Measurements from ENCODE around the gene PLAAT5. TPM values are rescaled to one million over a fixed set of nuclear protein-coding genes. Genes with fewer than 3 reads are reported as not detected.
"Not testable (repeated sequence)": the region's sequence is repeated elsewhere in the genome, so short reads cannot be mapped to it uniquely, and the experiment has no call there.

PLAAT5 gene
- total RNA-seq, 1 experiment from 2014 or later: 8.5 TPM

GRCh38 chr11:63530021-63530420 lies 39.1 kb upstream of the PLAAT5 start:
- H3K56ac ChIP-seq (ENCODE audit: insufficient read length, low read depth, low read length): peak overlapping the region; percentile 47
- no peaks in the 10 kb centered on the region for H3K79me2 ChIP-seq (ENCODE audit: insufficient read depth, low read length)
- no peaks in the 10 kb centered on the region for H3K27me3 ChIP-seq (ENCODE audit: insufficient read depth, low read length)
- H2BK20ac ChIP-seq (ENCODE audit: low read depth, low read length, poor library complexity, severe bottlenecking): peak overlapping the region; percentile 97
- H3K4me1 Mint-ChIP-seq: peaks cover 60 to 64% of the 10 kb centered on the region in 2 experiments
- no peak overlapping the region for H4K8ac ChIP-seq (replicated peaks; ENCODE audit: insufficient read length, low read depth, low read length)
- H3K79me1 ChIP-seq (ENCODE audit: insufficient read depth, low read depth, low read length, poor library complexity, severe bottlenecking): no peaks in the 10 kb centered on the region
- H3K36me3 Mint-ChIP-seq (ENCODE audit: insufficient read depth in 1 of 3, low read depth in 3 of 3): peaks cover 3 to 10% (median 6%) of the 10 kb centered on the region in 3 experiments
- peak; percentile 43 for DNase-seq
- H3K23me2 ChIP-seq (ENCODE audit: insufficient read length, low read depth, low read length, poor library complexity, severe bottlenecking): no peaks in the 10 kb centered on the region
- TF ChIP-seq, protein P1, sequence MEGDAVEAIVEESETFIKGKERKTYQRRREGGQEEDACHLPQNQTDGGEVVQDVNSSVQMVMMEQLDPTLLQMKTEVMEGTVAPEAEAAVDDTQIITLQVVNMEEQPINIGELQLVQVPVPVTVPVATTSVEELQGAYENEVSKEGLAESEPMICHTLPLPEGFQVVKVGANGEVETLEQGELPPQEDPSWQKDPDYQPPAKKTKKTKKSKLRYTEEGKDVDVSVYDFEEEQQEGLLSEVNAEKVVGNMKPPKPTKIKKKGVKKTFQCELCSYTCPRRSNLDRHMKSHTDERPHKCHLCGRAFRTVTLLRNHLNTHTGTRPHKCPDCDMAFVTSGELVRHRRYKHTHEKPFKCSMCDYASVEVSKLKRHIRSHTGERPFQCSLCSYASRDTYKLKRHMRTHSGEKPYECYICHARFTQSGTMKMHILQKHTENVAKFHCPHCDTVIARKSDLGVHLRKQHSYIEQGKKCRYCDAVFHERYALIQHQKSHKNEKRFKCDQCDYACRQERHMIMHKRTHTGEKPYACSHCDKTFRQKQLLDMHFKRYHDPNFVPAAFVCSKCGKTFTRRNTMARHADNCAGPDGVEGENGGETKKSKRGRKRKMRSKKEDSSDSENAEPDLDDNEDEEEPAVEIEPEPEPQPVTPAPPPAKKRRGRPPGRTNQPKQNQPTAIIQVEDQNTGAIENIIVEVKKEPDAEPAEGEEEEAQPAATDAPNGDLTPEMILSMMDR (conservative IDR thresholded peaks at IDR 0.05): no peak
- peak overlapping the region; percentile 88 for H3K27ac ChIP-seq (ENCODE audit: insufficient read length, low read depth, low read length)
- no peak overlapping the region for H3T11ph ChIP-seq (ENCODE audit: low read length)
- no peak overlapping the region for H4K91ac ChIP-seq (ENCODE audit: insufficient read length, low read depth, low read length)
- peak overlapping the region; percentile 0 for H3K9ac ChIP-seq (ENCODE audit: extremely low read depth, insufficient read length, low read length)
- peaks cover 15% of the 10 kb centered on the region; the same call in 1 of the 2 replicates for H3K4me1 ChIP-seq (ENCODE audit: insufficient read depth, low read length)
- H3K14ac ChIP-seq (ENCODE audit: insufficient read depth, low read length): peak overlapping the region; percentile 38; the same call in 1 of the 2 replicates
- peak overlapping the region; percentile 50 for H2BK120ac ChIP-seq (ENCODE audit: low read depth, low read length, poor library complexity, severe bottlenecking)
- peak overlapping the region; percentile 95 to 98 (median 97) for H3K27ac Mint-ChIP-seq
- H4K5ac ChIP-seq (ENCODE audit: insufficient read length, low read depth, low read length): no peak overlapping the region
- H2AK5ac ChIP-seq (ENCODE audit: insufficient read length, low read length): no peak overlapping the region
- H3K4ac ChIP-seq (ENCODE audit: low read depth, low read length): no peak overlapping the region; the same call in 1 of the 2 replicates
- WGBS (ENCODE audit: extremely low coverage, insufficient read length, low lambda C conversion rate): no CpG with 5 or more reads among the region's 2 CpGs
- H3K27me3 Mint-ChIP-seq (ENCODE audit: low read depth): no peaks in the 10 kb centered on the region
- peaks cover 16 to 18% of the 10 kb centered on the region in 2 experiments for H3K9me3 Mint-ChIP-seq
- H3K9me3 ChIP-seq (ENCODE audit: control insufficient read depth, low read depth, low read length): no peaks in the 10 kb centered on the region
- H2BK15ac ChIP-seq (ENCODE audit: low read depth, low read length): no peak overlapping the region
- H3K4me2 ChIP-seq (ENCODE audit: insufficient read depth, insufficient read length, low read length): no peak overlapping the region
- no peak overlapping the region for H2AFZ ChIP-seq (ENCODE audit: low read length)
- H2BK5ac ChIP-seq (ENCODE audit: insufficient read length, low read length): no peak overlapping the region
- no peak overlapping the region for H3K23ac ChIP-seq (ENCODE audit: insufficient read length, low read depth, low read length)
- no peaks in the 10 kb centered on the region for H4K20me1 ChIP-seq (ENCODE audit: control insufficient read depth, insufficient read depth, insufficient read length)
- peak overlapping the region; percentile 19 to 50; a peak in 3 of 5 replicates for H3K4me3 Mint-ChIP-seq
- no peak overlapping the region for H2BK12ac ChIP-seq (ENCODE audit: insufficient read length, low read depth, low read length)
- peak overlapping the region; percentile 8 for H3K18ac ChIP-seq (ENCODE audit: insufficient read length, low read depth, low read length)

DNA sequence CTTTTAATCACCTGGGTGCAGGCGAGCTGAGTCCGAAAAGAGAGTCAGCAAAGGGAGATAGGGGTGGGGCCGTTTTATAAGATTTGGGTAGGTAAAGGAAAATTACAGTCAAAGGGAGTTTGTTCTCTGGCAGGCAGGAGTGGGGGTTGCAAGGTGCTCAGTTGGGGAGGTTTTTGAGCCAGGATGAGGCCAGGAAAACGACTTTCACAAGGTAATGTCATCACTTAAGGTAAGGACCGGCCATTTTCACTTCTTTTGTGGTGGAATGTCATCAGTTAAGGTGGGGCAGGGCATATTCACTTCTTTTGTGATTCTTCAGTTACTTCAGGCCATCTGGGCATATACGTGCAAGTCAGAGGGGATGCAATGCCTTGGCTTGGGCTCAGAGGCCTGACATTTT lies 38.4 kb upstream of the PLAAT5 start:
- not testable (repeated sequence) for H3K27me3 ChIP-seq (ENCODE audit: insufficient read depth, low read length); H3K23ac ChIP-seq (ENCODE audit: insufficient read length, low read depth, low read length); H3T11ph ChIP-seq (ENCODE audit: low read length); H3K9ac ChIP-seq (ENCODE audit: extremely low read depth, insufficient read length, low read length); H4K5ac ChIP-seq (ENCODE audit: insufficient read length, low read depth, low read length); H3K9me3 ChIP-seq (ENCODE audit: control insufficient read depth, low read depth, low read length); H2BK5ac ChIP-seq (ENCODE audit: insufficient read length, low read length); H2AK5ac ChIP-seq (ENCODE audit: insufficient read length, low read length); H2AFZ ChIP-seq (ENCODE audit: low read length); H3K56ac ChIP-seq (ENCODE audit: insufficient read length, low read depth, low read length); H4K20me1 ChIP-seq (ENCODE audit: control insufficient read depth, insufficient read depth, insufficient read length); H3K4me2 ChIP-seq (ENCODE audit: insufficient read depth, insufficient read length, low read length); H3K23me2 ChIP-seq (ENCODE audit: insufficient read length, low read depth, low read length, poor library complexity, severe bottlenecking); H3K27me3 Mint-ChIP-seq (ENCODE audit: low read depth); H3K79me1 ChIP-seq (ENCODE audit: insufficient read depth, low read depth, low read length, poor library complexity, severe bottlenecking); H3K4ac ChIP-seq (ENCODE audit: low read depth, low read length); H2BK12ac ChIP-seq (ENCODE audit: insufficient read length, low read depth, low read length); H3K79me2 ChIP-seq (ENCODE audit: insufficient read depth, low read length); H4K91ac ChIP-seq (ENCODE audit: insufficient read length, low read depth, low read length); H2BK15ac ChIP-seq (ENCODE audit: low read depth, low read length); H4K8ac ChIP-seq (replicated peaks; ENCODE audit: insufficient read length, low read depth, low read length); H3K14ac ChIP-seq (ENCODE audit: insufficient read depth, low read length)
- Mint-ChIP-seq H3K9me3 (peaks cover 19 to 24% of the 10 kb centered on the region in 2 experiments), H3K4me1 (peaks cover 59 to 61% of the 10 kb centered on the region in 2 experiments), H3K36me3 (ENCODE audit: insufficient read depth in 1 of 3, low read depth in 3 of 3) (peaks cover 6 to 16% (median 10%) of the 10 kb centered on the region in 3 experiments), H3K4me3 (peak overlapping the region; percentile 47 to 50; a peak in 4 of 5 replicates), H3K27ac (peak overlapping the region; percentile 95 to 98 (median 97))
- peak overlapping the region; percentile 50 for H2BK120ac ChIP-seq (ENCODE audit: low read depth, low read length, poor library complexity, severe bottlenecking)
- H2BK20ac ChIP-seq (ENCODE audit: low read depth, low read length, poor library complexity, severe bottlenecking): peak overlapping the region; percentile 97
- peak overlapping the region; percentile 88 for H3K27ac ChIP-seq (ENCODE audit: insufficient read length, low read depth, low read length)
- H3K4me1 ChIP-seq (ENCODE audit: insufficient read depth, low read length): peaks cover 15% of the 10 kb centered on the region; the same call in 1 of the 2 replicates
- DNase-seq: peak; percentile 76
- no CpG with 5 or more reads among the region's 6 CpGs for WGBS (ENCODE audit: extremely low coverage, insufficient read length, low lambda C conversion rate)
- H3K18ac ChIP-seq (ENCODE audit: insufficient read length, low read depth, low read length): peak overlapping the region; percentile 85
